HepG2 (cell line): Measurements from ENCODE around the gene TUBG1. TPM values are rescaled to one million over a fixed set of nuclear protein-coding genes. Genes with fewer than 3 reads are reported as not detected.

Experiments used
- CENPBD1 ChIP-seq: sonication (generic); formaldehyde crosslinking; IDR thresholded peaks from 2 replicates; pipeline ENCODE4 v1.8.0; 2022; ENCODE audit warnings: missing genetic modification reagents, low read depth, mild to moderate bottlenecking, borderline replicate concordance
- CHD4 ChIP-seq: fragments of 200-600 bp; sonication (generic); IDR thresholded peaks from 2 replicates; pipeline ENCODE4 v1.7.0; 2017; ENCODE audit warnings: mild to moderate bottlenecking, low read length, borderline replicate concordance
- FOXA3 ChIP-seq: IDR thresholded peaks from 2 replicates; pipeline ENCODE4 v1.6.1; 2016; ENCODE audit warnings: missing genetic modification reagents, missing compliant biosample characterization
- GRHL1 ChIP-seq: sonication (generic); formaldehyde crosslinking; conservative IDR thresholded peaks from 2 replicates; pipeline ENCODE4 v1.8.0; 2022; ENCODE audit warnings: missing genetic modification reagents
- HCFC1 ChIP-seq: fragments of 150-350 bp; IDR thresholded peaks from 2 replicates; pipeline ENCODE4 v1.6.1; 2014; ENCODE audit warnings: low read depth, low read length
- HOXA9 ChIP-seq: sonication (generic); formaldehyde crosslinking; IDR thresholded peaks from 2 replicates; pipeline ENCODE4 v1.8.1; 2022; ENCODE audit warnings: missing genetic modification reagents, mild to moderate bottlenecking, moderate library complexity, borderline replicate concordance
- MXD3 ChIP-seq: IDR thresholded peaks from 2 replicates; pipeline ENCODE4 v1.6.1; 2016; ENCODE audit warnings: mild to moderate bottlenecking, missing biosample characterization, missing genetic modification reagents
- PREB ChIP-seq: sonication (generic); formaldehyde crosslinking; IDR thresholded peaks from 2 replicates; pipeline ENCODE4 v1.4.0; 2020; ENCODE audit warnings: missing genetic modification reagents
- PRMT3 ChIP-seq: sonication (generic); formaldehyde crosslinking; IDR thresholded peaks from 2 replicates; pipeline ENCODE4 v1.8.1; 2022; ENCODE audit warnings: low read depth, mild to moderate bottlenecking, moderate library complexity, missing genetic modification reagents, borderline replicate concordance
- REL ChIP-seq: sonication (generic); formaldehyde crosslinking; conservative IDR thresholded peaks from 2 replicates; pipeline ENCODE4 v1.8.0; 2022; ENCODE audit warnings: mild to moderate bottlenecking, missing genetic modification reagents, moderate library complexity
- REPIN1 ChIP-seq: sonication (generic); formaldehyde crosslinking; IDR thresholded peaks from 2 replicates; pipeline ENCODE4 v1.8.0; 2022; ENCODE audit warnings: missing genetic modification reagents, low read depth, mild to moderate bottlenecking, borderline replicate concordance
- THRA ChIP-seq: sonication (generic); formaldehyde crosslinking; IDR thresholded peaks from 2 replicates; pipeline ENCODE4 v1.4.0; 2020; ENCODE audit warnings: missing genetic modification reagents, borderline replicate concordance
- ZFP91 ChIP-seq: sonication (generic); formaldehyde crosslinking; IDR thresholded peaks from 2 replicates; pipeline ENCODE4 v1.9.0; 2022; ENCODE audit warnings: missing genetic modification reagents, mild to moderate bottlenecking, borderline replicate concordance
- ZNF251 ChIP-seq: sonication (generic); formaldehyde crosslinking; IDR thresholded peaks from 2 replicates; pipeline ENCODE4 v1.9.0; 2021; ENCODE audit warnings: mild to moderate bottlenecking, missing genetic modification reagents
- ZNF574 ChIP-seq: sonication (generic); formaldehyde crosslinking; IDR thresholded peaks from 2 replicates; pipeline ENCODE4 v1.4.0; 2020; ENCODE audit warnings: missing genetic modification reagents
- ZNF839 ChIP-seq: sonication (generic); formaldehyde crosslinking; IDR thresholded peaks from 2 replicates; pipeline ENCODE4 v1.4.0; 2020; ENCODE audit warnings: missing genetic modification reagents, mild to moderate bottlenecking, borderline replicate concordance
- ZNF891 ChIP-seq: sonication (generic); formaldehyde crosslinking; IDR thresholded peaks from 2 replicates; pipeline ENCODE4 v1.5.0; 2020; ENCODE audit warnings: mild to moderate bottlenecking, missing genetic modification reagents
- polyA plus RNA-seq, 8 experiments: library from polyadenylated mRNA; depleted of rRNA in 3 of 8; stranded (reverse) in 7 of 8; unstranded in 1 of 8; fragments of >200 nt; fragmentation: Illumina TruSeq in 4 of 8; extraction: Trizol in 4 of 8; gene quantifications; 2 replicates each; pipeline versions ENCODE4 v1.2.1 to v1.2.3, GENCODE V29; 2011 to 2016; ENCODE audit warnings: low read depth in 4 of 8, missing spikeins in 1 of 8, mixed read lengths in 1 of 8; ENCODE audit not compliant: insufficient read depth in 1 of 8
- total RNA-seq, 5 experiments: library from RNA; depleted of rRNA; stranded (reverse); fragments of >200 nt; fragmentation: Illumina TruSeq; extraction: Trizol; gene quantifications; 2 replicates each; pipeline ENCODE4 v1.2.3, GENCODE V29; 2016; ENCODE audit warnings: low read depth in 1 of 5

TUBG1 gene
- total and polyA plus RNA-seq, 2 of the 13 experiments (the other 11 are each of a cell fraction or from before 2014, with no cell fraction given) = 74.1 to 137 TPM

GRCh38 chr17:42659079-42659931 lies 49.8 kb downstream of the TUBG1 start, which contains the start of gene TUBG2 (continued):
- TF ChIP-seq MXD3 (CRISPR knock-in tag) = peak; percentile 35; the same call in 1 of the 2 replicates
- TF ChIP-seq REL (CRISPR knock-in tag) = peak; percentile 72; the same call in 1 of the 2 replicates
- no peak for TF ChIP-seq ZNF251 (CRISPR knock-in tag)
- no peak for TF ChIP-seq HOXA9
- TF ChIP-seq THRA (CRISPR knock-in tag) = no peak
- no peak for TF ChIP-seq CHD4
- TF ChIP-seq ZNF839 = peak; percentile 58; the same call in 1 of the 2 replicates
- peak; percentile 45; the same call in 1 of the 2 replicates for TF ChIP-seq FOXA3 (CRISPR knock-in tag)
- TF ChIP-seq ZNF574 (CRISPR knock-in tag) = peak; percentile 77
- TF ChIP-seq PRMT3 (CRISPR knock-in tag) = no peak; the same call in 1 of the 2 replicates
- no peak; the same call in 1 of the 2 replicates for TF ChIP-seq PREB (CRISPR knock-in tag)
- TF ChIP-seq GRHL1 (CRISPR knock-in tag) = no peak
- no peak for TF ChIP-seq REPIN1 (CRISPR knock-in tag)
- TF ChIP-seq ZNF891 (CRISPR knock-in tag) = peak; percentile 95
- no peak; the same call in 1 of the 2 replicates for TF ChIP-seq HCFC1
- TF ChIP-seq ZFP91 (CRISPR knock-in tag) = peak; percentile 78
- TF ChIP-seq CENPBD1 (CRISPR knock-in tag) = no peak
